Activated CD8-positive, alpha-beta memory T cell treated with anti-CD3 and anti-CD28 coated beads, Interleukin-2, amount 50 U/mL, for 24 hours (primary cell): Measurements from ENCODE around the gene RNF157.
"Not testable (repeated sequence)": the region's sequence is repeated elsewhere in the genome, so short reads cannot be mapped to it uniquely, and the experiment has no call there.

Experiments
- DNase-seq: peaks from one replicate; pipeline ENCODE4 v3.0.0-alpha.2; 2020; ENCODE audit errors: extremely low read depth

The RNF157 gene

DNA sequence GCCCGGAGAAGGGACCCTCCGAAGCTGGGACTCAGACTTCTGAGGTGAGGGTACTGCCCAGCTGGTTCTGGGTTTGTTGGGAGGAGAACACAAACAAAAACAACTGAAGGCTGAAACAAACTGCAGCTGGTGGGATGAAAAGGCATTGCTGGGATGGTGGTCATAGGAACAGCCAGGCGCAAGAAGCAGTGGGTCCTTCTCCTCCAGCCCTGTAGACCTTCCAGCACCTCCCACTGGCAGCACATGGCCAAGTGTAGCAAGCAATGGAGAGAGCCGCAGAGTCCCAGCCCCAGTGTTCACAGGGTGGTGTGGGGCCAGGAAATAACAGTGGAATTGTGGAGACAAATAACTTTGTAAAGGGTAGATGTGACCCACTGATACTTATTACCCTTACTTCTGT lies 50.6 kb downstream of the RNF157 start:
- DNase-seq: no peak

GRCh38 chr17:76189247-76189646 lies 51.0 kb downstream of the RNF157 start:
- DNase-seq: no peak

GRCh38 chr17:76188213-76189016 lies 51.9 kb downstream of the RNF157 start:
- DNase-seq: no peak

DNA sequence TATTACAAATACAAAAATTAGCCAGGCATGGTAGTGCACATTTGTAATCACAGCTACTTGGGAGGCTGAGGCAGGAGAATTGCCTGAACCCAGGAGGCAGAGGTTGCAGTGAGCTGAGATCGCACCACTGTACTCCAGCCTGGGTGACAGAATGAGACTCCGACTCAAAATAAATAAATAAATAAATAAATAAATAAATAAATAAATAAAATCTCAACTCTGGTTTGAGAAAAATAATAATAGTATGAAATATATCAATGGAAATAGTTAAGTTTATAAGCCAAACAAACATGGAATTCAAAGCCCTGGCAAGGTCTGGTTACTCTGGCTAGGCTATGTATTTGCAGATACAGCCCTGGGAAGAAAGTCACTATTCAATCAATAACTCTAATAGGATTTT lies 53.5 kb downstream of the RNF157 start:
- not testable (repeated sequence) for DNase-seq

DNA sequence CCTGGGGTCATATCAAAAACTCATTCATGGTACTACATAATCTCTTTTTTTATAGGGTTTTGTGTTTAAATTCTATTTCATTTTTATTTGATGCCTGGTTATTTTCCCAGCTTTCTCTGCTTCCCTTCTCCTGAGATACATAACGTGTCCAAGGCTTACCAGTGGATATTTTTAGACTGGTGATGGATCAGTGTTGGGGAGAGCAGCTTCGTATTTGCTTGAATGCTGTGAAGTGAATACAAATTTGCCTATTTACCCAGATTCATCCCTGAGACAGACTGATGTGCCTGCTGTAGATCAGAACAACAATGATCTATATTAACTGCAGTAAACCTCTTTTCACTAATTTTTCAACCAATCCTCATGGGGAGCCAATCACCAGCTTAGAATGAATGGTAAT lies 56.0 kb downstream of the RNF157 start:
- no peak for DNase-seq

DNA sequence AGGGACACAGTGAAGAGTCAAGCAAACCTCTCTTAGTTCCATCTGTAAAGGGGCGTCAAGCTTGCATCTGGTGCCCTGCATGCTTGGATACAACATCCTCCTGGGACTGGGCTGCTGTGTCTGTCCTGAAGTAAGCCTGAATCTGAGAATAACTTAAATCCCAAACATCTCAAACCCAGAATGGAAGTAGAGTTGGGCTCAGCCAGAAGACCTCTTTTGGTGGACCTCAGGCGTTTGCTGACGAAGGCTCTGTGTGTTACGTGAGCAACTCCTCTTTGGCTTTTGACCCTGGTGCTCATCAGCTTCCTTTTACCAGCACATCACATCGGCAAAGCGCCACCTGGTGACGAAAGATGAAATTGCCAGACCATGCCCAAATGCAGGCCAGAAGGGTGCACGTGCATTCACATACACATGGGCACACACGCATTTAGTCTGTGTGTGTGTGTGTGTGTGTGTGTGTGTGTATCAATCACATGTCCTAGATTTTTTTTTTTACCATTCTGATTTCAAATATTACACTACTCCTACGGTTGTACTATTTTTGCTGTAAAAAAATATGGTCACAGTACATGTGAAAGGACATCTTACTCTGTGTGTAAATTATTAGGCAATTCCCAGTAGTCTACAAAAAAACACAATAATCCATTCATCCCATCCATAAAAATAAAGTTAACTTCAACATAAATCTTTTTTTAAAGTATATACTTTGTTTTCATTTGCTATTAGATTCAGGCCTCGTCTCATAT lies 58.1 kb downstream of the RNF157 start:
- peak; percentile 91 for DNase-seq

GRCh38 chr17:76179496-76180467 lies 60.5 kb downstream of the RNF157 start:
- no peak for DNase-seq

- no peak for DNase-seq
These were observed 62.2 kb downstream of the RNF157 start for GRCh38 chr17:76178124-76178523.

DNA sequence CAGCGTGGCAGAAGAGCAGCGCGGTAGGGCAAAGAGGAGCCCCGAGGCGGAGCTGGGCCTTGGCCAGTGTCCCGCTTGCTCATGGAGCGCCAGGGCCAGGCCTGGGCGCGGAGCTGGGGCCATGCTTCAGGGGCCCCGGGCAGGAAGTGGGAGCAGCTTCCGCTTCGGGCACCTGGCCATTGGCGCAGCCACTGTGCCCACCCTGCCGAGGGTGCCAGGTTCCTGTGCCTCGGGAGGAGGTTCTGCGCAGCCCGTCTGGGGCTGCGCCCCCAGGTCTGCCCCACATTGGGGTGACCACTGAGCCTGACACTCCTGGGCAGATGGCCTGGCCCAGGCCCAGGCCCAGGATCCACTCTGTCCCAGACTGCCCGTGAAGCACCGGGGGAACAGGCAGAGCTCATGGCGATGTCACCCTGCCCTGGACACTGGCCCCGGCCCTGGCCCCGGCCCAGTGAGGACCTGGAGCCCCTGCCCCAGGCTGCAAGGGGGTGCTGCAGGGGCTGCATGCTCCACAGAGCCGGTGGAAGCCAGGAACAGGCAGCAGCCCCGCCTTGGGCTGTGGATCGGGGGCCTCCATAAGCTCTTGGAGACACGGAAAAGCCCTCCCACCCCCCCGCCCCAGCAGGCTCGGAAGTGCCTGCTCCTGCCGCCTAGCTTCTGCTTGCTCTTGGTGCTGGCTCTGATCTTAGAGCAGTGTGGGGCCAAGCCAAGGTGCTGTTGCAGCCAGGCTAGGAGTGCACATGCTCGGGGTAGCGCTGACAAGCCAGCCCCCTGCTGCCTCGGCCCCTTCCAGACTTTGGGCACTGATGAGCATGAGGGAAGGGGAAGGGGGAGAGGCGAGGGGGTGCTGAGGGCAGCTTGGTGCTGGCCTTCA lies 63.4 kb downstream of the RNF157 start:
- DNase-seq: no peak

DNA sequence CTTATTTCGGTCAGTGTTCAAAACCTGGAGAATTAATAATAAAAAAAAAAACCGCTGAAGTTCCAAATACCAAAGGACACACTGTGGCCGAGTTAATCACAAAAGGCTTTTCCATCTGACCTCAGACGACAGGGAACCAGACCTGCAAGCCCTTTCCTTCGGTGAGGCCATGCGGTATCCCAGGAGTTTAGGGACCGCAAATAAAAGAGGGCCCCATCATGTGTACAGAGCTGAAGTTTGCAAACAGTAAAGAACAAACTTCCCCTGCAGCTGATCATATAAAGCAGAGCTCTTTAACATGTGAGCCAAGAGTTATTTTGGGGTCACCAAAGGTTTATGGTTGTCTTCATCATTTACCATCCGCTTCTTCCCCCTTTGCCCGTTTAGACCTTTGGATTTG lies 66.3 kb downstream of the RNF157 start:
- DNase-seq: no peak

- no peak for DNase-seq
These were observed 66.8 kb downstream of the RNF157 start for GRCh38 chr17:76173474-76173873.

- no peak for DNase-seq
These were observed 68.6 kb downstream of the RNF157 start for GRCh38 chr17:76171706-76172105.

DNA sequence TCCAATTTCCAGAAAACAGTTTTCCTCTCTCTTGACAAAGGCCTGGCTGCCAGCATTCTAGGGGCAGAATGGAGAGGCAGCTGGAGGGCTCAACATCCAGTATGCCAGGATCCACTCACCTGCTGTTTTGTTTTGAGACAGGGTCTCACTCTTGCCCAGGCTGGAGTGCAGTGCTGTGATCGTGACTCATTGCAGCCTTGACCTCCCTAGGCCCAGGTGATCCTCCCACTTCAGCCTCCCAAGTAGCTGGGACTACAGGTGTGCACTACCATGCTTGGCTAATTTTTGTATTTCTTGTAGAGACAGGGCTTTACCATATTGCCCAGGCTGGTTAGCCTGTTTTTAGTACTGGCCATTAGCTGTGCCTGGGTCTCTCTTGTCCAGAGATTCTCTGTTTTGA lies 70.2 kb downstream of the RNF157 start:
- no peak for DNase-seq

GRCh38 chr17:76166906-76167305 lies 73.4 kb downstream of the RNF157 start:
- no peak for DNase-seq

DNA sequence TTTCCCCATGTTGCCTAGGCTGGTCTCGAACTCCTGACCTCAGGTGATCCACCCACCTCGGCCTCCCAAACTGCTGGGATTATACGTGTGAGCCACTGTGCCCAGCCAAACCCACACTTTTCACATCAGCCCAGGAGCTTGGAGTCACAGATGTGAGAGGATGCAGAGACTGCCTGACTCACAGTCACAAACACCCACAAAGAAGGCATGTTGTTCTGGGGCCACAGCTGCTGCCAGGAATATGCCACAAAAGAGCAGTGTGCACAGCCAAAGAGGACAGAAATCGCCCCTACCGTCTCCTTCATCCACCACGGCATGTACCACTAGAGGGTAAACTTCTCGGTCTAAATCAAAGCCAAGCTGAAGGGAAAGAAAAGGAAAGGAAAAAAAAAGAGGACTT lies 74.1 kb downstream of the RNF157 start:
- DNase-seq: no peak

DNA sequence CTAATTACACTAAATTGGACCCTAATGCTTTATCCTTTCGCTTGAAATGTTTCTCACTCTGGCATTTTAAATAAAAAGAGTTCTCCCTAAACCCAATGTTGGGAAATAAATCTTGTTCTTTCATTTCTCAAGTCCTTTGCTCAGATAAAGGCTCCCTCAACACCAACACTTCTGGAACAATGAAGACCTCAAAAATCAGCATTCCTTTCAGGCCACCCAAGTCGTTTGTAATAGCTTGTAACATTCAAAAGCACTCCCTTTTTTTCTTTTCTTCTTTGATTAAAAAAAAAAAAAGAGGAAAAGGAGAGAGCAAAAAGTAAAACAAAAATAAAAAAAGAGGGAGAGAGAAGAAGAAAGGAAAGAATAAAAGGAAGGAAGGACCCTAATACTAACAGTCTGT lies 76.0 kb downstream of the RNF157 start:
- DNase-seq: no peak

GRCh38 chr17:76163919-76164318 lies 76.4 kb downstream of the RNF157 start:
- no peak for DNase-seq

GRCh38 chr17:76161619-76162266 lies 78.5 kb downstream of the RNF157 start:
- no peak for DNase-seq

- DNase-seq: no peak
These were observed 79.3 kb downstream of the RNF157 start for GRCh38 chr17:76160896-76161528.

- no peak for DNase-seq
These were observed 81.1 kb downstream of the RNF157 start for GRCh38 chr17:76159157-76159556.
